ENCODE results near the gene SPSB2.
"Not testable (repeated sequence)": the region's sequence is repeated elsewhere in the genome, so short reads cannot be mapped to it uniquely, and the experiment has no call there.

SPSB2 gene

GRCh38 chr12:6899837-6900519 is 26.9 kb upstream of the SPSB2 start:
- DNase-seq: no peak

GRCh38 chr12:6899427-6899826 is 26.3 kb upstream of the SPSB2 start:
- no peak for DNase-seq

- no peak for DNase-seq
Measured at GRCh38 chr12:6896846-6897435, 23.8 kb upstream of the SPSB2 start.

GRCh38 chr12:6894321-6894720 is 21.2 kb upstream of the SPSB2 start:
- DNase-seq: no peak

GRCh38 chr12:6892683-6893082 is 19.6 kb upstream of the SPSB2 start:
- DNase-seq: not testable (repeated sequence)

- DNase-seq: no peak
Measured at GRCh38 chr12:6891646-6892001, 18.5 kb upstream of the SPSB2 start.

GRCh38 chr12:6890789-6891645 is 17.9 kb upstream of the SPSB2 start:
- DNase-seq: peak; percentile 100

GRCh38 chr12:6889775-6890573 is 16.9 kb upstream of the SPSB2 start:
- not testable (repeated sequence) for DNase-seq

GRCh38 chr12:6888794-6889193 is 15.7 kb upstream of the SPSB2 start:
- DNase-seq: not testable (repeated sequence)

- no peak for DNase-seq
Measured at GRCh38 chr12:6888360-6888759, 15.3 kb upstream of the SPSB2 start.

GRCh38 chr12:6887460-6887859 is 14.4 kb upstream of the SPSB2 start:
- no peak for DNase-seq

- DNase-seq: not testable (repeated sequence)
Measured at GRCh38 chr12:6886206-6886999, 13.3 kb upstream of the SPSB2 start.

GRCh38 chr12:6884539-6884938 is 11.4 kb upstream of the SPSB2 start:
- no peak for DNase-seq

GRCh38 chr12:6883683-6884082 is 10.6 kb upstream of the SPSB2 start:
- DNase-seq: no peak

GRCh38 chr12:6883252-6883651 is 10.1 kb upstream of the SPSB2 start:
- DNase-seq: no peak

- not testable (repeated sequence) for DNase-seq
Measured at GRCh38 chr12:6879824-6880223, 6.7 kb upstream of the SPSB2 start.

- not testable (repeated sequence) for DNase-seq
Measured at GRCh38 chr12:6874015-6874368, 889 bp upstream of the SPSB2 start.

- DNase-seq: peak; percentile 94
Measured at GRCh38 chr12:6872073-6873048, 742 bp downstream of the SPSB2 start.

- DNase-seq: peak; percentile 75
Measured at GRCh38 chr12:6871052-6871957, 1.8 kb downstream of the SPSB2 start.

- DNase-seq: not testable (repeated sequence)
Measured at GRCh38 chr12:6870304-6870703, 2.8 kb downstream of the SPSB2 start.
